Measurements from ENCODE around the gene NAPSA. TPM values are rescaled to one million over a fixed set of nuclear protein-coding genes. Genes with fewer than 3 reads are reported as not detected.
A peak's percentile ranks its signal among the peaks of the same experiment; 100 is the strongest.

The NAPSA gene
- total RNA-seq, 1 donor from 2014 or later = 1.3 TPM

- TF ChIP-seq CTCF (IDR thresholded peaks at IDR 0.05) = no peak
- H3K4me1 Mint-ChIP-seq (ENCODE audit: unreplicated experiment) = peaks cover 7% of the 10 kb centered on the region
- H3K27me3 Mint-ChIP-seq (ENCODE audit: unreplicated experiment) = no peaks in the 10 kb centered on the region
- no peak for DNase-seq (ENCODE audit: extremely low spot score, unreplicated experiment)
- H3K27ac Mint-ChIP-seq (ENCODE audit: unreplicated experiment) = peak overlapping the region; percentile 38
- peak overlapping the region; percentile 60 for H3K4me3 Mint-ChIP-seq (ENCODE audit: unreplicated experiment)
- H3K9me3 Mint-ChIP-seq (ENCODE audit: unreplicated experiment) = no peaks in the 10 kb centered on the region
- peaks cover 28% of the 10 kb centered on the region for H3K36me3 Mint-ChIP-seq (ENCODE audit: unreplicated experiment)
These were observed 12.1 kb upstream of the NAPSA start for GRCh38 chr19:50377517-50377916.

GRCh38 chr19:50377051-50377461 lies 11.6 kb upstream of the NAPSA start:
- Mint-ChIP-seq H3K4me3 (ENCODE audit: unreplicated experiment) (peak overlapping the region; percentile 60), H3K27ac (ENCODE audit: unreplicated experiment) (peak overlapping the region; percentile 38), H3K9me3 (ENCODE audit: unreplicated experiment) (no peaks in the 10 kb centered on the region), H3K36me3 (ENCODE audit: unreplicated experiment) (peaks cover 28% of the 10 kb centered on the region), H3K4me1 (ENCODE audit: unreplicated experiment) (peaks cover 7% of the 10 kb centered on the region), H3K27me3 (ENCODE audit: unreplicated experiment) (no peaks in the 10 kb centered on the region)
- DNase-seq (ENCODE audit: extremely low spot score, unreplicated experiment) = no peak
- no peak for TF ChIP-seq CTCF (IDR thresholded peaks at IDR 0.05)

GRCh38 chr19:50376166-50377050 lies 11.0 kb upstream of the NAPSA start, which contains the start of gene NR1H2:
TSS of gene NR1H2 (plus strand) at chr19:50376457. CDS start at chr19:50377606, 1,149 bp downstream.
- DNase-seq (ENCODE audit: extremely low spot score, unreplicated experiment) = peak; percentile 97
- Mint-ChIP-seq H3K27me3 (ENCODE audit: unreplicated experiment) (no peaks in the 10 kb centered on the region), H3K27ac (ENCODE audit: unreplicated experiment) (peak within 1 kb of the TSS; percentile 100), H3K4me3 (ENCODE audit: unreplicated experiment) (peak within 1 kb of the TSS; percentile 99), H3K36me3 (ENCODE audit: unreplicated experiment) (peaks cover 27% of the 10 kb centered on the region), H3K4me1 (ENCODE audit: unreplicated experiment) (peaks cover 7% of the 10 kb centered on the region), H3K9me3 (ENCODE audit: unreplicated experiment) (no peaks in the 10 kb centered on the region)
- TF ChIP-seq CTCF (IDR thresholded peaks at IDR 0.05) = no peak

- TF ChIP-seq CTCF (IDR thresholded peaks at IDR 0.05) = no peak
- peaks cover 2% of the 10 kb centered on the region for H3K27me3 Mint-ChIP-seq (ENCODE audit: unreplicated experiment)
- no peak overlapping the region for H3K27ac Mint-ChIP-seq (ENCODE audit: unreplicated experiment)
- H3K36me3 Mint-ChIP-seq (ENCODE audit: unreplicated experiment) = peaks cover 1% of the 10 kb centered on the region
- H3K4me1 Mint-ChIP-seq (ENCODE audit: unreplicated experiment) = peaks cover 13% of the 10 kb centered on the region
- H3K4me3 Mint-ChIP-seq (ENCODE audit: unreplicated experiment) = no peak overlapping the region
- DNase-seq (ENCODE audit: extremely low spot score, unreplicated experiment) = no peak
- no peaks in the 10 kb centered on the region for H3K9me3 Mint-ChIP-seq (ENCODE audit: unreplicated experiment)
These were observed 6.6 kb upstream of the NAPSA start for GRCh38 chr19:50371914-50372475.
